COLO829 (cell line): ENCODE results near the gene MXRA7.
"Not testable (repeated sequence)": the region's sequence is repeated elsewhere in the genome, so short reads cannot be mapped to it uniquely, and the experiment has no call there.

Experiments used
- DNase-seq: peaks from one replicate; pipeline ENCODE4 v3.0.0; 2012; ENCODE audit warnings: low spot score

MXRA7 gene

GRCh38 chr17:76716146-76716838 lies 5.5 kb upstream of the MXRA7 start:
- DNase-seq, result no peak

GRCh38 chr17:76715496-76715830 lies 4.7 kb upstream of the MXRA7 start:
- no peak for DNase-seq

GRCh38 chr17:76714822-76715495 lies 4.2 kb upstream of the MXRA7 start:
- no peak for DNase-seq

- DNase-seq, result no peak
Observed at GRCh38 chr17:76714336-76714735, 3.6 kb upstream of the MXRA7 start.

GRCh38 chr17:76713765-76714164 lies 3.0 kb upstream of the MXRA7 start:
- DNase-seq, result no peak

GRCh38 chr17:76712321-76712720 lies 1.6 kb upstream of the MXRA7 start:
- not testable (repeated sequence) for DNase-seq

- not testable (repeated sequence) for DNase-seq
Observed at GRCh38 chr17:76709951-76710862, 558 bp downstream of the MXRA7 start.

- DNase-seq, result no peak
Observed at GRCh38 chr17:76709077-76709950, 1.5 kb downstream of the MXRA7 start.

GRCh38 chr17:76707985-76708807 lies 2.6 kb downstream of the MXRA7 start:
- DNase-seq, result no peak

- no peak for DNase-seq
Observed at GRCh38 chr17:76706817-76707216, 3.9 kb downstream of the MXRA7 start.

- DNase-seq, result no peak
Observed at GRCh38 chr17:76704805-76705204, 6.0 kb downstream of the MXRA7 start.

GRCh38 chr17:76702941-76703637 lies 7.7 kb downstream of the MXRA7 start:
- DNase-seq, result no peak

- DNase-seq, result no peak
Observed at GRCh38 chr17:76702076-76702475, 8.7 kb downstream of the MXRA7 start.

- no peak for DNase-seq
Observed at GRCh38 chr17:76701471-76701967, 9.2 kb downstream of the MXRA7 start.

- peak; percentile 38 for DNase-seq
Observed at GRCh38 chr17:76700617-76701470, 9.9 kb downstream of the MXRA7 start.

GRCh38 chr17:76700270-76700616 lies 10.5 kb downstream of the MXRA7 start:
- no peak for DNase-seq

GRCh38 chr17:76698466-76698977 lies 12.2 kb downstream of the MXRA7 start:
- DNase-seq, result not testable (repeated sequence)

- DNase-seq, result no peak
Observed at GRCh38 chr17:76697702-76698465, 12.9 kb downstream of the MXRA7 start.
